Measurements from ENCODE around the gene CACNA1G. TPM values are rescaled to one million over a fixed set of nuclear protein-coding genes. Genes with fewer than 3 reads are reported as not detected.

The CACNA1G gene
- polyA plus RNA-seq, 1 donor from 2014 or later: 10.9 TPM

DNA sequence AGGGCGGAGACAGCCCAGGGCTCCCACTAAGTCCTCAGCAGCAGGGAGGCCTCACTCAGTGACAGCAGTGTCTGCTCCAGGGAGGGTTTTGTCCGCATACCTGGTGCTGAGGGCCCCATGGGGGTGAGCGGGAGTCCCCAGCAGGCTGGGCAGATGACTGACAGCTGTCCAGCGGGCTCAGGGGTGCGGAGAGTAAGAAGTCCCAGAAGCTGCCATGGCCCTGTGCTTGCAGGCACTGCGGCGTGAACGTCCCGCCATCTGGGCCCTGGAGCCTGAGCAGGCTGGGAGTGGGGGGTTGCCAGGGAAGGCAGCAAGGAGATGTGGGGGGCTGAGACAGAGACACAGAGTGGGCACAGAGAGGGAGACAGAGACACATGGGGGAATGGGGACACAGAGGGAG, 20.1 kb downstream of the CACNA1G start:
- no peaks in the 10 kb centered on the region for H3F3A ChIP-seq (ENCODE audit: insufficient read depth, low read length, poor library complexity, severe bottlenecking)
- no peaks in the 10 kb centered on the region for H3K9me2 ChIP-seq (ENCODE audit: insufficient read depth, low read length)
- TF ChIP-seq MXI1 (conservative IDR thresholded peaks at IDR 0.05; ENCODE audit: poor library complexity, severe bottlenecking): no peak
- no peak for TF ChIP-seq TAF1 (IDR thresholded peaks at IDR 0.05; ENCODE audit: low read depth)
- no peak for TF ChIP-seq RAD21 (conservative IDR thresholded peaks at IDR 0.05)
- no peak for TF ChIP-seq EP300 (conservative IDR thresholded peaks at IDR 0.05; ENCODE audit: poor library complexity, severe bottlenecking)
- TF ChIP-seq, protein P1, sequence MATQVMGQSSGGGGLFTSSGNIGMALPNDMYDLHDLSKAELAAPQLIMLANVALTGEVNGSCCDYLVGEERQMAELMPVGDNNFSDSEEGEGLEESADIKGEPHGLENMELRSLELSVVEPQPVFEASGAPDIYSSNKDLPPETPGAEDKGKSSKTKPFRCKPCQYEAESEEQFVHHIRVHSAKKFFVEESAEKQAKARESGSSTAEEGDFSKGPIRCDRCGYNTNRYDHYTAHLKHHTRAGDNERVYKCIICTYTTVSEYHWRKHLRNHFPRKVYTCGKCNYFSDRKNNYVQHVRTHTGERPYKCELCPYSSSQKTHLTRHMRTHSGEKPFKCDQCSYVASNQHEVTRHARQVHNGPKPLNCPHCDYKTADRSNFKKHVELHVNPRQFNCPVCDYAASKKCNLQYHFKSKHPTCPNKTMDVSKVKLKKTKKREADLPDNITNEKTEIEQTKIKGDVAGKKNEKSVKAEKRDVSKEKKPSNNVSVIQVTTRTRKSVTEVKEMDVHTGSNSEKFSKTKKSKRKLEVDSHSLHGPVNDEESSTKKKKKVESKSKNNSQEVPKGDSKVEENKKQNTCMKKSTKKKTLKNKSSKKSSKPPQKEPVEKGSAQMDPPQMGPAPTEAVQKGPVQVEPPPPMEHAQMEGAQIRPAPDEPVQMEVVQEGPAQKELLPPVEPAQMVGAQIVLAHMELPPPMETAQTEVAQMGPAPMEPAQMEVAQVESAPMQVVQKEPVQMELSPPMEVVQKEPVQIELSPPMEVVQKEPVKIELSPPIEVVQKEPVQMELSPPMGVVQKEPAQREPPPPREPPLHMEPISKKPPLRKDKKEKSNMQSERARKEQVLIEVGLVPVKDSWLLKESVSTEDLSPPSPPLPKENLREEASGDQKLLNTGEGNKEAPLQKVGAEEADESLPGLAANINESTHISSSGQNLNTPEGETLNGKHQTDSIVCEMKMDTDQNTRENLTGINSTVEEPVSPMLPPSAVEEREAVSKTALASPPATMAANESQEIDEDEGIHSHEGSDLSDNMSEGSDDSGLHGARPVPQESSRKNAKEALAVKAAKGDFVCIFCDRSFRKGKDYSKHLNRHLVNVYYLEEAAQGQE (IDR thresholded peaks at IDR 0.05; ENCODE audit: borderline replicate concordance): no peak
- no peaks in the 10 kb centered on the region for H3K27me3 ChIP-seq (ENCODE audit: insufficient read depth, low read depth, low read length)
- H3K36me3 ChIP-seq (ENCODE audit: insufficient read depth, low read length): no peaks in the 10 kb centered on the region
- no peak overlapping the region for H3K9ac ChIP-seq (ENCODE audit: low read length)
- H4K20me1 ChIP-seq (ENCODE audit: insufficient read depth): no peaks in the 10 kb centered on the region
- no peak overlapping the region for H2AFZ ChIP-seq (ENCODE audit: low read depth, low read length)
- H3K9me3 ChIP-seq (ENCODE audit: low read length): no peaks in the 10 kb centered on the region
- no peak overlapping the region for H3K27ac ChIP-seq (ENCODE audit: low read length)
- H3K79me2 ChIP-seq (replicated peaks; ENCODE audit: insufficient read depth, low read length): no peaks in the 10 kb centered on the region
- no peak overlapping the region for H3K4me3 ChIP-seq (ENCODE audit: low read length)
- no peak overlapping the region for H3K4me2 ChIP-seq (ENCODE audit: low read length)

DNA sequence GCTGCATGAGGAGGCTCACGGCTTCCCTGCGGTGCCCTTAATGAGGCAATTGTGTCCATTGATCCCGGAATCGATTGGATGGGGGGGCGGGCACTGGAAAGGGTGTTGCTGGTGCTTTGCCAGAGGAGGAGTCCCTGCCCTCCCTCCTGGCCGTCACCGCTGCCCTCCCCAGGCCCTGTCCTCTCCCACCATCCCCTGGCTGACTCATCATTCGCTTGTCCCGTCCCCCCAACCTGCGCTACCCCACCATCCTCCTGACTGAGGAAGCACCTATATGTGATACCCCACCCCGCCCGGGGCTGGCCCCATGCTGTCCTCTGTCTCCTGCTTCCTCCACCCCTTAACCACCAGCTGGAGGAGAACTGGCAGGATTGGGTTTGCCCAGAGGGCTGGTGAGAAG, 20.8 kb downstream of the CACNA1G start:
- Histone ChIP-seq H3K4me2 (ENCODE audit: low read length) (no peak overlapping the region), H3K4me3 (ENCODE audit: low read length) (no peak overlapping the region), H2AFZ (ENCODE audit: low read depth, low read length) (no peak overlapping the region), H3K79me2 (replicated peaks; ENCODE audit: insufficient read depth, low read length) (no peaks in the 10 kb centered on the region), H4K20me1 (ENCODE audit: insufficient read depth) (no peaks in the 10 kb centered on the region), H3K27me3 (ENCODE audit: insufficient read depth, low read depth, low read length) (no peaks in the 10 kb centered on the region), H3K9ac (ENCODE audit: low read length) (no peak overlapping the region), H3K9me3 (ENCODE audit: low read length) (no peaks in the 10 kb centered on the region), H3F3A (ENCODE audit: insufficient read depth, low read length, poor library complexity, severe bottlenecking) (no peaks in the 10 kb centered on the region), H3K9me2 (ENCODE audit: insufficient read depth, low read length) (no peaks in the 10 kb centered on the region), H3K27ac (ENCODE audit: low read length) (no peak overlapping the region), H3K36me3 (ENCODE audit: insufficient read depth, low read length) (no peaks in the 10 kb centered on the region)
- TF ChIP-seq SMC3 (conservative IDR thresholded peaks at IDR 0.05; ENCODE audit: poor library complexity): no peak
- TF ChIP-seq, protein P1 (IDR thresholded peaks at IDR 0.05; ENCODE audit: borderline replicate concordance): no peak
- TF ChIP-seq RAD21 (conservative IDR thresholded peaks at IDR 0.05): no peak
- no peak for TF ChIP-seq EP300 (conservative IDR thresholded peaks at IDR 0.05; ENCODE audit: poor library complexity, severe bottlenecking)
- no peak for TF ChIP-seq TAF1 (IDR thresholded peaks at IDR 0.05; ENCODE audit: low read depth)
- TF ChIP-seq MXI1 (conservative IDR thresholded peaks at IDR 0.05; ENCODE audit: poor library complexity, severe bottlenecking): no peak
- TF ChIP-seq POLR2AphosphoS5 (IDR thresholded peaks at IDR 0.05): no peak
- TF ChIP-seq, protein P2, sequence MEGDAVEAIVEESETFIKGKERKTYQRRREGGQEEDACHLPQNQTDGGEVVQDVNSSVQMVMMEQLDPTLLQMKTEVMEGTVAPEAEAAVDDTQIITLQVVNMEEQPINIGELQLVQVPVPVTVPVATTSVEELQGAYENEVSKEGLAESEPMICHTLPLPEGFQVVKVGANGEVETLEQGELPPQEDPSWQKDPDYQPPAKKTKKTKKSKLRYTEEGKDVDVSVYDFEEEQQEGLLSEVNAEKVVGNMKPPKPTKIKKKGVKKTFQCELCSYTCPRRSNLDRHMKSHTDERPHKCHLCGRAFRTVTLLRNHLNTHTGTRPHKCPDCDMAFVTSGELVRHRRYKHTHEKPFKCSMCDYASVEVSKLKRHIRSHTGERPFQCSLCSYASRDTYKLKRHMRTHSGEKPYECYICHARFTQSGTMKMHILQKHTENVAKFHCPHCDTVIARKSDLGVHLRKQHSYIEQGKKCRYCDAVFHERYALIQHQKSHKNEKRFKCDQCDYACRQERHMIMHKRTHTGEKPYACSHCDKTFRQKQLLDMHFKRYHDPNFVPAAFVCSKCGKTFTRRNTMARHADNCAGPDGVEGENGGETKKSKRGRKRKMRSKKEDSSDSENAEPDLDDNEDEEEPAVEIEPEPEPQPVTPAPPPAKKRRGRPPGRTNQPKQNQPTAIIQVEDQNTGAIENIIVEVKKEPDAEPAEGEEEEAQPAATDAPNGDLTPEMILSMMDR (IDR thresholded peaks at IDR 0.05; ENCODE audit: poor library complexity, severe bottlenecking): no peak
- no peak for TF ChIP-seq EZH2 (IDR thresholded peaks at IDR 0.05; ENCODE audit: borderline replicate concordance, insufficient read depth, low read length, poor library complexity, severe bottlenecking)

Data from neural cell (in vitro differentiated cells).